Colonic mucosa (tissue), 4 donors: ENCODE data around the gene RBMX2. TPM values are rescaled to one million over a fixed set of nuclear protein-coding genes. Genes with fewer than 3 reads are reported as not detected.
"Not testable (repeated sequence)": the region's sequence is repeated elsewhere in the genome, so short reads cannot be mapped to it uniquely, and the experiment has no call there.

ENCODE experiments used
- DNase-seq: peaks from one replicate; pipeline ENCODE4 v3.0.0-alpha.2; 2020
- H3K27ac ChIP-seq: fragments of 200-600 bp; one replicate; pipeline ENCODE4 v1.8.0; 2021
- H3K27me3 ChIP-seq: fragments of 200-600 bp; one replicate; pipeline ENCODE4 v1.8.0; 2021
- H3K36me3 ChIP-seq: fragments of 200-600 bp; one replicate; pipeline ENCODE4 v1.8.0; 2021
- H3K4me1 ChIP-seq: fragments of 200-600 bp; one replicate; pipeline ENCODE4 v1.8.0; 2021; ENCODE audit warnings: mild to moderate bottlenecking
- H3K4me3 ChIP-seq: fragments of 200-600 bp; one replicate; pipeline ENCODE4 v1.8.0; 2021
- H3K9ac ChIP-seq, 2 donors: one replicate each; pipeline ENCODE4 v1.7.0; 2013; ENCODE audit warnings: control low read depth in 2 of 2, low read depth in 2 of 2, low read length in 2 of 2
- H3K9me3 ChIP-seq: fragments of 200-600 bp; one replicate; pipeline ENCODE4 v1.8.0; 2021
- CTCF ChIP-seq: fragments of 200-600 bp; IDR thresholded peaks from one replicate; pipeline ENCODE4 v1.8.0; 2022; ENCODE audit warnings: antibody characterized with exemption, mild to moderate bottlenecking
- intact Hi-C: fragments of 100-400 bp; cut with DNase I; formaldehyde crosslinking; loops from one replicate; pipeline ENCODE4 v1.14.1; 2022
- total RNA-seq, 2 donors: library from RNA; stranded (reverse); fragmentation: NEBNext Ultra II Directional in 1 of 2; extraction: Animal tissue kit (Norgen Biotek cat#: 25700) in 1 of 2; gene quantifications; one replicate each; pipeline ENCODE4 v1.2.1, GENCODE V29; 2021
- donor health status: healthy.
- donor health status: DM: no; HTN: no; CAD: no.
- donor health status: DM: no; HTN: no; CAD: no.

RBMX2 gene
- total RNA-seq, 2 donors from 2014 or later, result 11.7 to 14.9 TPM

DNA sequence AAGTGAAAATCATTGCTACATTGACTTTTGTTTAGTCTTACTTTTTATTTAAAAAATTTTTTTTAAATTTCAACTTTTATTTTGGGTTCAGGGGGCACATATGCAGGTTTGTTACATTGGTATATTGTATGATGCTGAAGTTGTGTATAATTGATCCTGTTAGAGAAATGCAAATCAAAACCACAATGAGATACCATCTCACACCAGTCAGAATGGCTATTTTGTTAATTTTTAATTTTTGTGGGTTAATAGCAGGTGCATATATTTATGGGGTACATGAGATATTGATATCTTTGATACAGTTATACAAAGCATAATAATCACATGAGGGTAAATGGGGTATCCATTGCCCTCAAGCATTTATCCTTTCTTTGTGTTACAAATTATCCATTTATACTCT is 34.1 kb downstream of the RBMX2 start:
- Histone ChIP-seq H3K9me3 (no peaks in the 10 kb centered on the region), H3K27ac (no peak overlapping the region), H3K27me3 (no peaks in the 10 kb centered on the region), H3K4me1 (no peaks in the 10 kb centered on the region), H3K36me3 (no peaks in the 10 kb centered on the region), H3K4me3 (no peak overlapping the region), H3K9ac (no peak overlapping the region)
- DNase-seq, result no peak
- TF ChIP-seq CTCF, result no peak
- intact Hi-C loops, result no loop called here

DNA sequence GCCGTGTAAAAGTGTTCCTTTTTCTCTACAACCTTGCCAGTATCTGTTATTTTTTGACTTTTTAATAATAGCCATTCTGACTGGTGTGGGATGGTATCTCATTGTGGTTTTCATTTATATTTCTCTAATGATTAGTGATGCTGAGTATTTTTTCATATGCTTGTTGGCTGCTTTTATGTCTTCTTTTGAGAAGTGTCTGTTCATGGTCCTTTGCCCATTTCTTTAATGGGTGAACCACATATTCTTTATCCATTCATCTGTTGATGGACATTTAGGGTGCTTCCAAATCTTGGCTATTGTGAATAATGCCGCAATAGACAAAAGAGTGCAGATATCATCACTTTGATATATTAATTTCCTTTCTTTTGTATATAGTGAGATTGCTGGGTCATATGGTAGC is 36.2 kb downstream of the RBMX2 start:
- H3K9ac ChIP-seq, H3K4me1 ChIP-seq, H3K4me3 ChIP-seq, H3K36me3 ChIP-seq, H3K27me3 ChIP-seq, H3K9me3 ChIP-seq, intact Hi-C loops, H3K27ac ChIP-seq, DNase-seq: not testable (repeated sequence)

DNA sequence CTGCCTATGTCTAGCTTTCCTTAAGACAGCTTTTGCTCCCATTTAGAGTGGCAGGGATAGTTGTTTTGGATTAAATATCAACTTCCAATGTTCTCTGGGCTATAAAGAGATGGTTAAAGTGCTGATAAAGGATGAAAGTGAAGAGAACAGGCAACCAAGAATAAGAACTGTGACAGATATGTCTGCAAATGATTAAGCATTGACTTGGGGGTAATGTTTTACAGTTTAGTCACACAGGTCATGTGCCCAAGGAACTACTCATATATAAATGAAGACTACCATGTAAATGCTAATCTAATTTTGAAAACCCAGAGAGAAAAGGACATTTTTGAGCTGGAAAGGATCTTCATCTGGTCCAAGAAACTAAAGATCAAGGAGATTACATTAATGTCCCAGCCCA is 42.1 kb downstream of the RBMX2 start:
- Histone ChIP-seq H3K9ac (no peak overlapping the region), H3K27ac (no peak overlapping the region), H3K9me3 (no peaks in the 10 kb centered on the region), H3K36me3 (no peaks in the 10 kb centered on the region), H3K27me3 (no peaks in the 10 kb centered on the region), H3K4me3 (no peak overlapping the region), H3K4me1 (no peaks in the 10 kb centered on the region)
- intact Hi-C loops, result no loop called here
- TF ChIP-seq CTCF, result no peak
- DNase-seq, result no peak

DNA sequence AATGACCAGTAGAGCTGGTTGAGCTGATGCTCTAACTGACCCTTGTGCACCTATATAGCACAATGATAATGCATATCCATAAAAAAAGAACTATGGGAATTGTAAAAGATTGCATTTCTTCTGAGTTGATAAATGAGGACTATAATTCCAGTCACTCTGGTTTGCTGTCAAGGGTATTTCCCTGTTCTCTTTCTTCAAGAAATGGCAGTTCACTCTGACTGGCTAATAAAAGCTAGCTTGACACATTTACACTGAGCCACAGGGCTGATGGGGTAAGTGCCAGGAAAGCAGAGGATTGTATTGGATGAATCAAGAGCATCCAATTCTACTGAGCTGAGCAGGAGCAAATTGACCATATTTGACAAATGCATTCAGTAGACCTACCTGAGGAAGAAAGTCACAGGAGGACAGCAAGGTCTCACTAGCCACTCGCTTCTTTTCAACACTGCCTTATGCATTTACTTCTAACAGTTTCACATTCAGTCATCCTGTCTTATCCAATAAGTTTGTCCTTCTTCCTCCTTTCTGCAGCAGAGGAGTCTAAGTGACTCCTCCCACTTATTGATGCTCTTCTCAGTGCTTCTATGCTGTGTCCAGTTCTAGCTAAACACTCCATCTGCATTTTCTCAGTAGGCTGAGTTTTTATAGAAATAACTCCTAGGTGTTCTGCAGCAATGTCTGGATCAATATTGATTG is 43.0 kb downstream of the RBMX2 start:
- no peaks in the 10 kb centered on the region for H3K36me3 ChIP-seq
- no peak overlapping the region for H3K27ac ChIP-seq
- intact Hi-C loops, result no loop called here
- H3K4me1 ChIP-seq, result no peaks in the 10 kb centered on the region
- no peak for TF ChIP-seq CTCF
- H3K9ac ChIP-seq, result no peak overlapping the region
- no peaks in the 10 kb centered on the region for H3K9me3 ChIP-seq
- no peak overlapping the region for H3K4me3 ChIP-seq
- no peak for DNase-seq
- H3K27me3 ChIP-seq, result no peaks in the 10 kb centered on the region

DNA sequence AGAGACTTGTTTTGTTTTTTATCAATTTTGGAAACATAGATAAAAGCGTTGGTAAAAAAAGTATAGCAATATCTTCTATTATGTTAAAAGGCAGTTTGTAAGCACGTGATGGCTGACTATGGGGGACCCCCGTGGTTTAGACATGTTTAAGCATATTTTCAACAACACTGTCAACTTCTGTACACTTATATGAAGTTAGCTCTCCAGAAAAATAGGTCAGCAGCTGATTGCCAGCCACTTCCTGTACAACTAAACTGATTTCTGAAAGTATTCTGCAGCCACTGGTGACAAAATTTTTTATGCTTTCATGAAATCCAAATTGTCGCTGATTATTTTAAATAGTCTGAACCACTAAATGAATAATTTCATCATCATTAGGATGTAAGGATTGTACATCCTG is 45.2 kb downstream of the RBMX2 start:
- TF ChIP-seq CTCF, result no peak
- Histone ChIP-seq H3K9ac (no peak overlapping the region), H3K27me3 (no peaks in the 10 kb centered on the region), H3K4me3 (no peak overlapping the region), H3K9me3 (no peaks in the 10 kb centered on the region), H3K27ac (no peak overlapping the region), H3K4me1 (no peaks in the 10 kb centered on the region), H3K36me3 (no peaks in the 10 kb centered on the region)
- no peak for DNase-seq
- intact Hi-C loops, result no loop called here

Other genes starting within 250 kb of the RBMX2 start
- gene AIFM1, start 236.1 kb upstream of the RBMX2 start, total RNA-seq, result 10 to 100 TPM; 85.2 to 89.0 TPM
- under 1 TPM in 1 of 2 donors, not detected in 1; 0.50 TPM for gene RAB33A, start 230.0 kb upstream of the RBMX2 start, total RNA-seq
- 1 to 10 TPM; 2.1 to 2.4 TPM for gene ZNF280C, start 133.1 kb upstream of the RBMX2 start, total RNA-seq
- gene SLC25A14, start 62.1 kb upstream of the RBMX2 start, total RNA-seq, result 1 to 10 TPM; 6.4 to 7.1 TPM
- under 1 TPM; 0.32 to 0.52 TPM for gene GPR119, start 16.3 kb upstream of the RBMX2 start, total RNA-seq